Mesenchymal stem cell (in vitro differentiated cells and primary cell): ENCODE data around the gene CAMKMT.

Source experiments
- DNase-seq: peaks from one replicate; pipeline ENCODE4 v3.0.0-alpha.2; 2013
- H2AFZ ChIP-seq: one replicate; pipeline ENCODE4 v1.6.1; 2013; ENCODE audit warnings: low read depth, mild to moderate bottlenecking, control low read depth, inconsistent platforms, low read length, moderate library complexity
- H2AK5ac ChIP-seq: 2 replicates; pipeline ENCODE4 v1.6.1; 2013; ENCODE audit warnings: low read length, moderate library complexity, mild to moderate bottlenecking, inconsistent platforms; ENCODE audit not compliant: severe bottlenecking
- H2BK120ac ChIP-seq: one replicate; pipeline ENCODE4 v1.6.1; 2013; ENCODE audit warnings: low read depth, mild to moderate bottlenecking, inconsistent platforms, low read length, moderate library complexity
- H2BK12ac ChIP-seq, 2 experiments: one replicate each; pipeline ENCODE4 v1.6.1; 2013; ENCODE audit warnings: inconsistent platforms in 2 of 2, low read length in 2 of 2, mild to moderate bottlenecking in 2 of 2, moderate library complexity in 2 of 2, control low read depth in 1 of 2
- H2BK15ac ChIP-seq: one replicate; pipeline ENCODE4 v1.6.1; 2013; ENCODE audit warnings: mild to moderate bottlenecking, low read depth, inconsistent platforms; ENCODE audit not compliant: poor library complexity, severe bottlenecking
- H2BK5ac ChIP-seq: 2 replicates; pipeline ENCODE4 v1.6.1; 2013; ENCODE audit warnings: low read depth, mild to moderate bottlenecking, low read length, control low read depth, inconsistent platforms; ENCODE audit not compliant: poor library complexity, severe bottlenecking
- H3K14ac ChIP-seq, 2 experiments: one replicate each; pipeline ENCODE4 v1.6.1; 2013; ENCODE audit warnings: inconsistent platforms in 2 of 2, low read length in 2 of 2, control low read depth in 1 of 2, mild to moderate bottlenecking in 1 of 2, moderate library complexity in 1 of 2
- H3K18ac ChIP-seq, 2 experiments: one replicate each; pipeline ENCODE4 v1.6.1; 2013; ENCODE audit warnings: inconsistent platforms in 2 of 2, low read length in 2 of 2, control low read depth in 1 of 2, low read depth in 1 of 2, mild to moderate bottlenecking in 1 of 2
- H3K23ac ChIP-seq, 2 experiments: one replicate each; pipeline ENCODE4 v1.6.1; 2013; ENCODE audit warnings: inconsistent platforms in 2 of 2, low read length in 2 of 2, mild to moderate bottlenecking in 2 of 2, moderate library complexity in 2 of 2, control low read depth in 1 of 2
- H3K27ac ChIP-seq: 2 replicates; pipeline ENCODE4 v1.5.1; 2013; ENCODE audit warnings: mild to moderate bottlenecking, moderate library complexity, low read length, control low read depth, inconsistent platforms; ENCODE audit not compliant: poor library complexity, severe bottlenecking
- H3K27me3 ChIP-seq, 2 experiments: 2 replicates each; pipeline versions ENCODE4 v1.6.1 to v1.7.0; 2013; ENCODE audit warnings: low read length in 2 of 2, mild to moderate bottlenecking in 2 of 2, moderate library complexity in 2 of 2, control low read depth in 1 of 2, inconsistent platforms in 1 of 2; ENCODE audit not compliant: control insufficient read depth in 1 of 2, insufficient read depth in 1 of 2
- H3K36me3 ChIP-seq, 2 experiments: 2 replicates each; pipeline versions ENCODE4 v1.6.1 to v1.7.0; 2013; ENCODE audit warnings: low read length in 2 of 2, control low read depth in 1 of 2, inconsistent platforms in 1 of 2, low read depth in 1 of 2, mild to moderate bottlenecking in 1 of 2; ENCODE audit not compliant: insufficient read depth in 2 of 2, control insufficient read depth in 1 of 2
- H3K4ac ChIP-seq, 2 experiments: one replicate each; pipeline ENCODE4 v1.6.1; 2013; ENCODE audit warnings: inconsistent platforms in 2 of 2, low read length in 2 of 2, mild to moderate bottlenecking in 2 of 2, moderate library complexity in 2 of 2, control low read depth in 1 of 2, low read depth in 1 of 2
- H3K4me1 ChIP-seq: 2 replicates; pipeline ENCODE4 v1.6.1; 2013; ENCODE audit warnings: low read depth, low read length, control low read depth; ENCODE audit not compliant: control insufficient read depth, insufficient read depth
- H3K4me2 ChIP-seq: 2 replicates; pipeline ENCODE4 v1.6.1; 2013; ENCODE audit warnings: low read length, mild to moderate bottlenecking, inconsistent platforms; ENCODE audit not compliant: poor library complexity, severe bottlenecking
- H3K4me3 ChIP-seq, 2 experiments: 2 replicates each; pipeline versions ENCODE4 v1.5.1 to v1.7.0; 2013; ENCODE audit warnings: low read length in 2 of 2, mild to moderate bottlenecking in 2 of 2, control low read depth in 1 of 2, low read depth in 1 of 2; ENCODE audit not compliant: insufficient read depth in 1 of 2
- H3K79me1 ChIP-seq: replicated peaks from 2 replicates; pipeline ENCODE4 v1.6.1; 2013; ENCODE audit warnings: mild to moderate bottlenecking, control low read depth, low read length, inconsistent platforms; ENCODE audit not compliant: poor library complexity, severe bottlenecking
- H3K9ac ChIP-seq: 2 replicates; pipeline ENCODE4 v1.7.0; 2013; ENCODE audit warnings: mild to moderate bottlenecking, low read length, moderate library complexity
- H3K9me3 ChIP-seq: 2 replicates; pipeline ENCODE4 v1.7.0; 2013; ENCODE audit warnings: mild to moderate bottlenecking, low read length; ENCODE audit not compliant: control insufficient read depth
- H4K8ac ChIP-seq: one replicate; pipeline ENCODE4 v1.6.1; 2013; ENCODE audit warnings: inconsistent platforms, mild to moderate bottlenecking, low read length, moderate library complexity
- H4K91ac ChIP-seq: one replicate; pipeline ENCODE4 v1.6.1; 2013; ENCODE audit warnings: mild to moderate bottlenecking, low read length, inconsistent platforms
- WGBS: methylation state at CpG from one replicate; pipeline ENCODE4 v1.1.7; 2013; ENCODE audit warnings: mixed read lengths; 5-methylcytosine and 5-hydroxymethylcytosine counted together

Gene CAMKMT

GRCh38 chr2:44444881-44445280 is 83.1 kb downstream of the CAMKMT start:
- Histone ChIP-seq H2AFZ (no peak overlapping the region), H3K79me1 (peaks cover 3% of the 10 kb centered on the region), H3K14ac (peak overlapping the region in 1 of 2 experiments; percentile 67), H3K23ac (no peak overlapping the region), H3K9me3 (no peaks in the 10 kb centered on the region), H2AK5ac (no peak overlapping the region), H3K4ac (no peak overlapping the region), H3K4me2 (no peak overlapping the region), H3K27ac (no peak overlapping the region), H2BK5ac (no peak overlapping the region), H4K8ac (no peak overlapping the region), H3K9ac (no peak overlapping the region), H2BK120ac (no peak overlapping the region), H2BK12ac (no peak overlapping the region), H3K27me3 (no peaks in the 10 kb centered on the region), H3K4me3 (no peak overlapping the region), H3K36me3 (no peaks in the 10 kb centered on the region), H3K18ac (no peak overlapping the region), H2BK15ac (no peak overlapping the region), H4K91ac (no peak overlapping the region), H3K4me1 (no peaks in the 10 kb centered on the region)
- no peak for DNase-seq
- 88% methylated on average over 1 of the region's 2 CpGs for WGBS

- Histone ChIP-seq H2BK5ac (no peak overlapping the region), H4K8ac (no peak overlapping the region), H3K18ac (no peak overlapping the region), H3K23ac (no peak overlapping the region), H2BK15ac (no peak overlapping the region), H2AFZ (no peak overlapping the region), H3K14ac (no peak overlapping the region), H3K27ac (no peak overlapping the region), H2BK120ac (no peak overlapping the region), H3K27me3 (no peaks in the 10 kb centered on the region), H3K4me1 (no peaks in the 10 kb centered on the region), H3K4me2 (no peak overlapping the region), H4K91ac (no peak overlapping the region), H3K4ac (no peak overlapping the region), H2AK5ac (no peak overlapping the region), H3K36me3 (no peaks in the 10 kb centered on the region), H3K79me1 (peaks cover 1% of the 10 kb centered on the region), H3K4me3 (no peak overlapping the region), H2BK12ac (no peak overlapping the region), H3K9ac (no peak overlapping the region), H3K9me3 (no peaks in the 10 kb centered on the region)
- WGBS = 97% methylated on average over 3 of the region's 6 CpGs
- no peak for DNase-seq
Measured at GRCh38 chr2:44448860-44449527, 87.2 kb downstream of the CAMKMT start.

- H2BK5ac ChIP-seq = no peak overlapping the region
- no peaks in the 10 kb centered on the region for H3K4me1 ChIP-seq
- H2BK120ac ChIP-seq = no peak overlapping the region
- no peaks in the 10 kb centered on the region for H3K36me3 ChIP-seq
- H2BK15ac ChIP-seq = no peak overlapping the region
- no peak overlapping the region for H2BK12ac ChIP-seq
- no peak overlapping the region for H2AFZ ChIP-seq
- WGBS = 85% methylated on average over 2 of the region's 3 CpGs
- H3K27ac ChIP-seq = no peak overlapping the region
- no peak overlapping the region for H3K18ac ChIP-seq
- no peak overlapping the region for H3K4me3 ChIP-seq
- no peak overlapping the region for H3K9ac ChIP-seq
- no peaks in the 10 kb centered on the region for H3K79me1 ChIP-seq
- H3K9me3 ChIP-seq = no peaks in the 10 kb centered on the region
- no peak overlapping the region for H2AK5ac ChIP-seq
- H4K91ac ChIP-seq = no peak overlapping the region
- H4K8ac ChIP-seq = no peak overlapping the region
- no peak overlapping the region for H3K4ac ChIP-seq
- H3K27me3 ChIP-seq = no peaks in the 10 kb centered on the region
- H3K23ac ChIP-seq = no peak overlapping the region
- no peak overlapping the region for H3K14ac ChIP-seq
- no peak for DNase-seq
- no peak overlapping the region for H3K4me2 ChIP-seq
Measured at GRCh38 chr2:44450082-44450481, 88.3 kb downstream of the CAMKMT start.

- no peaks in the 10 kb centered on the region for H3K9me3 ChIP-seq
- no peak overlapping the region for H3K23ac ChIP-seq
- H3K4me2 ChIP-seq = no peak overlapping the region
- no peaks in the 10 kb centered on the region for H3K79me1 ChIP-seq
- no peak overlapping the region for H2AFZ ChIP-seq
- no peak overlapping the region for H3K18ac ChIP-seq
- no peak for DNase-seq
- H3K4ac ChIP-seq = no peak overlapping the region
- H3K27me3 ChIP-seq = no peaks in the 10 kb centered on the region
- H2BK12ac ChIP-seq = no peak overlapping the region
- H3K9ac ChIP-seq = peak overlapping the region; percentile 22
- no peak overlapping the region for H3K27ac ChIP-seq
- no peaks in the 10 kb centered on the region for H3K4me1 ChIP-seq
- H3K36me3 ChIP-seq = no peaks in the 10 kb centered on the region
- H2BK5ac ChIP-seq = no peak overlapping the region
- no peak overlapping the region for H3K14ac ChIP-seq
- H3K4me3 ChIP-seq = no peak overlapping the region
- no peak overlapping the region for H2BK120ac ChIP-seq
- no peak overlapping the region for H4K91ac ChIP-seq
- no peak overlapping the region for H2AK5ac ChIP-seq
- no peak overlapping the region for H2BK15ac ChIP-seq
- H4K8ac ChIP-seq = no peak overlapping the region
Measured at GRCh38 chr2:44450806-44451205, 89.1 kb downstream of the CAMKMT start.
